Measurements from ENCODE around the gene NCAPH2. TPM values are rescaled to one million over a fixed set of nuclear protein-coding genes. Genes with fewer than 3 reads are reported as not detected.
A peak's percentile ranks its signal among the peaks of the same experiment; 100 is the strongest.

NCAPH2 gene
- polyA plus RNA-seq, 1 experiment: 10.4 TPM

DNA sequence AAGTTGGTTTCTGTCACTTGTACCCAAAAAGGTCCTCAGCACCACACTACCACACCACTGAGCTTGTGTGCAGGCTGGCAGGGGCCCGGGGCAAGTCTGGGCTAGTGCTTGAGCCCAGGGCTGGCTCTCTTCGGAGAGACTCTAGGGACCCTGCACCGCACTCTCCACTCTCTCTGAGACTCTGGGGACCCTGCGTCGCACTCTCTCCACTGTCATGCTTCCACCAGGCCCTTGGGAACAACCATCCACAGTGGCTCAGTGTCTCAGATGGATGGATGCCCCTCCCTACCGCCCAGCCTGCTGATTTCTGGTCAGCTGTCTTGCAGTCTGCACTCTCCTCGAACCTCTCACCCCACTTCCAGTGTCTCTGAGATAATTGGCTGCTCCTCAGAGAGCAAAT lies 31.2 kb upstream of the NCAPH2 start:
- TF ChIP-seq, protein P1, sequence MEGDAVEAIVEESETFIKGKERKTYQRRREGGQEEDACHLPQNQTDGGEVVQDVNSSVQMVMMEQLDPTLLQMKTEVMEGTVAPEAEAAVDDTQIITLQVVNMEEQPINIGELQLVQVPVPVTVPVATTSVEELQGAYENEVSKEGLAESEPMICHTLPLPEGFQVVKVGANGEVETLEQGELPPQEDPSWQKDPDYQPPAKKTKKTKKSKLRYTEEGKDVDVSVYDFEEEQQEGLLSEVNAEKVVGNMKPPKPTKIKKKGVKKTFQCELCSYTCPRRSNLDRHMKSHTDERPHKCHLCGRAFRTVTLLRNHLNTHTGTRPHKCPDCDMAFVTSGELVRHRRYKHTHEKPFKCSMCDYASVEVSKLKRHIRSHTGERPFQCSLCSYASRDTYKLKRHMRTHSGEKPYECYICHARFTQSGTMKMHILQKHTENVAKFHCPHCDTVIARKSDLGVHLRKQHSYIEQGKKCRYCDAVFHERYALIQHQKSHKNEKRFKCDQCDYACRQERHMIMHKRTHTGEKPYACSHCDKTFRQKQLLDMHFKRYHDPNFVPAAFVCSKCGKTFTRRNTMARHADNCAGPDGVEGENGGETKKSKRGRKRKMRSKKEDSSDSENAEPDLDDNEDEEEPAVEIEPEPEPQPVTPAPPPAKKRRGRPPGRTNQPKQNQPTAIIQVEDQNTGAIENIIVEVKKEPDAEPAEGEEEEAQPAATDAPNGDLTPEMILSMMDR (IDR thresholded peaks at IDR 0.05; ENCODE audit: low read depth, low read length): no peak
- Histone ChIP-seq H3K9me3 (ENCODE audit: control insufficient read depth, insufficient read depth, low read length) (no peaks in the 10 kb centered on the region; the same call in 1 of the 2 replicates), H3K27ac (ENCODE audit: low read depth, low read length) (no peak overlapping the region), H3K27me3 (ENCODE audit: control insufficient read depth, insufficient read depth, low read length) (peaks cover 18% of the 10 kb centered on the region), H3K4me3 (ENCODE audit: low read depth, low read length) (no peak overlapping the region)
- DNase-seq (ENCODE audit: low read depth, low spot score): no peak
- CTCF ChIA-PET: no interaction called here
- POLR2A ChIA-PET: no interaction called here

GRCh38 chr22:50477923-50478322 lies 30.1 kb upstream of the NCAPH2 start:
- no peak for DNase-seq (ENCODE audit: low read depth, low spot score)
- Histone ChIP-seq H3K27me3 (ENCODE audit: control insufficient read depth, insufficient read depth, low read length) (peaks cover 23% of the 10 kb centered on the region), H3K27ac (ENCODE audit: low read depth, low read length) (no peak overlapping the region), H3K9me3 (ENCODE audit: control insufficient read depth, insufficient read depth, low read length) (peaks cover 4% of the 10 kb centered on the region; the same call in 1 of the 2 replicates), H3K4me3 (ENCODE audit: low read depth, low read length) (no peak overlapping the region)
- ChIA-PET CTCF (no interaction called here), POLR2A (interaction anchor here (0.6 kb wide), 1 partner anchor 87 kb away, joined by 6 read pairs; no protein-coding TSS in a partner anchor)
- TF ChIP-seq, protein P1 (IDR thresholded peaks at IDR 0.05; ENCODE audit: low read depth, low read length): no peak

DNA sequence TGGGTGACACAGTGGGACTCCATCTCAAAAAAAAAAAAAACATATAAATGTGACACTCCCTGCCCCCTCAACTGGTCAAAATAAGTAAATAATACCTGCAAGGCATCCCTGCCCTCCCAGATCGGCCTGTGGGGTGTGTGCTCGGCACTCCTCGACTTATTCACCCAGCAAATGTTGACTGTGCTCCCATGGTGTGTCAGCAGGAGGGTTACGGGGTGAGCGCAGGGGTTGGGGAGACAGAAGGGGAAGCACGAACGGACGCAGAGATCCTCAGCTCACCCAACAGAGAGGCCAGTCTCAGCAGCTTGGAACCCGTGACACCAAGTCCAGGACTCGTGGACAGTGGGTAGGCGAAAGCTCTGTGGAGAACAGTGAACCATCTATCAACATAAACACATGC lies 28.3 kb upstream of the NCAPH2 start:
- CTCF ChIA-PET: no interaction called here
- POLR2A ChIA-PET: no interaction called here

DNA sequence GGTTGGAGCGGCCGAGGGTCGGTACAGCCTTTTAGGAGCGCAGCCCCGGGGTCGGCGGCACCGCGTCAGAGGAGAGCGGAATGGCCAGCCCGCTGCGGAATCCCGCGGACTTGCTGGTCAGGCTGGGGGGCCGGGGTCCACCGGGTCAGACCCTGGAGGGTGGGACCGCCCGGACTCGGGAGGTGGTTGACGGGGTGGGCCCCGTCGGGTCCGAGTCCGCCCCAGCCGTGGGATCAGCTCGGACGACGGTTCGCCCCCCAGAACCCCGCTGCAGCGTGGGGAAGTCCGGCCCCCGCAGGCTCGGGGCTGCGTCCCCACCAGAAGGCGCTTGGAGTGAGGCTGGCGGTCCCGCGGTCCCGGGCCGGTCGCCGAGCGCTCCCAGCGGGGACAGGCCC lies 27.0 kb upstream of the NCAPH2 start:
- ChIA-PET CTCF (no interaction called here), POLR2A (no interaction called here)
- Histone ChIP-seq H3K4me3 (ENCODE audit: low read depth, low read length) (peak overlapping the region; percentile 69), H3K27me3 (ENCODE audit: control insufficient read depth, insufficient read depth, low read length) (peaks cover 24% of the 10 kb centered on the region), H3K27ac (ENCODE audit: low read depth, low read length) (no peak overlapping the region), H3K9me3 (ENCODE audit: control insufficient read depth, insufficient read depth, low read length) (peaks cover 4% of the 10 kb centered on the region; the same call in 1 of the 2 replicates)
- TF ChIP-seq, protein P1 (IDR thresholded peaks at IDR 0.05; ENCODE audit: low read depth, low read length): no peak
- DNase-seq (ENCODE audit: low read depth, low spot score): no peak

More for the DNA sequence above, 28.3 kb upstream of the NCAPH2 start:
- peaks cover 23% of the 10 kb centered on the region for H3K27me3 ChIP-seq (ENCODE audit: control insufficient read depth, insufficient read depth, low read length)
- no peak for DNase-seq (ENCODE audit: low read depth, low spot score)
- H3K27ac ChIP-seq (ENCODE audit: low read depth, low read length): no peak overlapping the region
- peaks cover 4% of the 10 kb centered on the region; the same call in 1 of the 2 replicates for H3K9me3 ChIP-seq (ENCODE audit: control insufficient read depth, insufficient read depth, low read length)
- H3K4me3 ChIP-seq (ENCODE audit: low read depth, low read length): no peak overlapping the region
- TF ChIP-seq, protein P1 (IDR thresholded peaks at IDR 0.05; ENCODE audit: low read depth, low read length): no peak

DNA sequence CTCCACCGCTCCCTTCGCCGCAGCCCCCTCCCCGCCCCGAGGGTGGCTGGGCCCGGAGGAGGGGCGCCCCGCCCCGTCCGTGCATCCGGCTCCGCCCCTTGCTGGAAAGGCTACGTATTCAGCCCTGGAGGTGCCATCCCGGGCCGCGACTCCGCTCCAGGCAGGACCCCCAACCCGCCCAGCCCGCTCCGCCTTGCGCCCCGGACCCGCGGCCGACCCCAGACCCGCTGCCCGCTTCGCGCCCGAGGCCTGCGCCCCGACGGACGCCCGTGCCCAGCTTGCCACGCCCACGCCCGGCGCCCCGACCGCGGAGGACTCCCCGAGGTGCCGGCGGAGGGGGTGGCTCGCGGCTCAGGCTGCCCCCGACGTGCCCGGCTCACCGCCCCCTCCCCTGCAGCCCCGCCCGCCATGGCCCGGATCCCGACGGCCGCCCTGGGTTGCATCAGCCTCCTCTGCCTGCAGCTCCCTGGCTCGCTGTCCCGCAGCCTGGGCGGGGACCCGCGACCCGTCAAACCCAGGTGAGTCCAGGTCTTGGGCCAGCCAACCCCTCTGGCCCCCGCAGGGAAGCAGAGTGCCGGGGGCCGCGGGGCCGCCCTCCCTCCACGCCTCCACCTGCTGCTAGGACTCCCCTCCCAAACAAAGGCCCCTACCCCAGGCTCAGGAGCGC lies 26.5 kb upstream of the NCAPH2 start, which contains the start of gene ADM2:
ADM2 (plus strand) TSS at position 104 of the 667 bp plus-strand sequence; CDS start at position 409, 305 bp downstream.
- TF ChIP-seq, protein P1 (IDR thresholded peaks at IDR 0.05; ENCODE audit: low read depth, low read length): no peak
- Histone ChIP-seq H3K4me3 (ENCODE audit: low read depth, low read length) (peak within 1 kb of the TSS; percentile 69), H3K27ac (ENCODE audit: low read depth, low read length) (no peak within 1 kb of the TSS), H3K27me3 (ENCODE audit: control insufficient read depth, insufficient read depth, low read length) (peaks cover 24% of the 10 kb centered on the region), H3K9me3 (ENCODE audit: control insufficient read depth, insufficient read depth, low read length) (peaks cover 4% of the 10 kb centered on the region; the same call in 1 of the 2 replicates)
- CTCF ChIA-PET: no interaction called here
- DNase-seq (ENCODE audit: low read depth, low spot score): no peak
- POLR2A ChIA-PET: no interaction called here
